Erythroblast (primary cell): ENCODE data around the gene KCNIP3.

ENCODE experiments used
- GATA1 ChIP-seq: IDR thresholded peaks from 2 replicates; pipeline ENCODE4 v1.6.1; 2011; ENCODE audit warnings: low read depth, mild to moderate bottlenecking, control low read depth, low read length, moderate library complexity
- POLR2A ChIP-seq: IDR thresholded peaks from 2 replicates; pipeline ENCODE4 v1.6.1; 2011; ENCODE audit warnings: mild to moderate bottlenecking, low read length

DNA sequence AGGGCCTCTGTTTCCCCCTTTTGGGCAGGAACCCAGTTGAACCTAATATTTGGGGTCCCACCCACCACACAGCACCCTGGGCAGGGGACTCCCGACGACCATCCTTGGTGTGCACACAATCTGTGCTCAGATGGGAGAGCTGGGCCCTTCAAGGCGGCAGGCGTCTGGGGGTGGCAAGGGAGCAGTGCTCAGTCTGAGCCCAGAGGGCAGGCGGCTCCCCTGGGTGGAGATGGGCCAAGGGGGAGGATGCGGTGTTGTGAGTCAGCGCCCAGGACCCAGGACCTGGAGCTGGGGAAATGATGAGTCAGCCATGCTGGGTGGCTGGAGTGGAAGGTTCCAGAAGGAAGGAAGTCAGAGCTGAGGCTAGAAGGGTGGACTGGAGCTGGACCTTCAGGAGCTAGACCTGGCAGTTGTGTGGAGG, 19.1 kb upstream of the KCNIP3 start:
- TF ChIP-seq POLR2A = no peak
- TF ChIP-seq GATA1 = no peak
